Fibroblast of lung (primary cell): Measurements from ENCODE around the gene TBL1X. TPM values are rescaled to one million over a fixed set of nuclear protein-coding genes. Genes with fewer than 3 reads are reported as not detected.

Source experiments
- DNase-seq, 2 donors: peaks; one replicate each; pipeline versions ENCODE4 v3.0.0 to v3.0.0-alpha.2; 2010; ENCODE audit warnings: low read depth in 2 of 2
- H2AFZ ChIP-seq: 2 replicates; pipeline ENCODE4 v1.5.1; 2012; ENCODE audit warnings: low read length, control low read depth, inconsistent platforms
- H3K27ac ChIP-seq: 2 replicates; pipeline ENCODE4 v1.5.1; 2011; ENCODE audit warnings: low read length, control low read depth; ENCODE audit not compliant: insufficient read depth
- H3K27me3 ChIP-seq: 2 replicates; pipeline ENCODE4 v1.5.1; 2011; ENCODE audit warnings: mild to moderate bottlenecking, low read length; ENCODE audit not compliant: control insufficient read depth, insufficient read depth
- H3K36me3 ChIP-seq: 2 replicates; pipeline ENCODE4 v1.5.1; 2011; ENCODE audit warnings: low read length; ENCODE audit not compliant: control insufficient read depth, insufficient read depth
- H3K4me1 ChIP-seq: 2 replicates; pipeline ENCODE4 v1.5.1; 2011; ENCODE audit warnings: low read length; ENCODE audit not compliant: control insufficient read depth, insufficient read depth; ENCODE audit errors: extremely low read depth
- H3K4me2 ChIP-seq: 2 replicates; pipeline ENCODE4 v1.5.1; 2011; ENCODE audit warnings: low read length, control low read depth; ENCODE audit not compliant: insufficient read depth; ENCODE audit errors: extremely low read depth
- H3K4me3 ChIP-seq, 4 experiments: fragments of 200-600 bp in 1 of 4; sonication (generic) in 1 of 4; replicated peaks in 1 of 4; 2 replicates each; pipeline ENCODE4 v1.5.1; 2011 to 2016; ENCODE audit warnings: low read length in 4 of 4, low read depth in 3 of 4, mild to moderate bottlenecking in 3 of 4, control low read depth in 2 of 4, inconsistent platforms in 1 of 4, mixed read lengths in 1 of 4; ENCODE audit not compliant: insufficient read depth in 1 of 4; ENCODE audit errors: control extremely low read depth in 1 of 4
- H3K79me2 ChIP-seq: 2 replicates; pipeline ENCODE4 v1.5.1; 2012; ENCODE audit warnings: mild to moderate bottlenecking, low read length, inconsistent platforms; ENCODE audit not compliant: control insufficient read depth, insufficient read depth
- H3K9ac ChIP-seq: 2 replicates; pipeline ENCODE4 v1.5.1; 2011; ENCODE audit warnings: mild to moderate bottlenecking, low read length, control low read depth; ENCODE audit not compliant: insufficient read depth
- H3K9me3 ChIP-seq: 2 replicates; pipeline ENCODE4 v1.5.1; 2012; ENCODE audit warnings: low read depth, low read length; ENCODE audit not compliant: control insufficient read depth, insufficient read depth
- H4K20me1 ChIP-seq: 2 replicates; pipeline ENCODE4 v1.5.1; 2011; ENCODE audit warnings: low read length; ENCODE audit not compliant: control insufficient read depth, insufficient read depth; ENCODE audit errors: extremely low read depth
- CTCF ChIP-seq, 2 donors: IDR thresholded peaks in 1 of 2; conservative IDR thresholded peaks in 1 of 2; 1 replicate in 1 of 2; 2 replicates in 1 of 2; pipeline ENCODE4 v1.5.1; 2011 to 2012; ENCODE audit warnings: low read length in 2 of 2, control low read depth in 1 of 2, inconsistent platforms in 1 of 2, low read depth in 1 of 2, mild to moderate bottlenecking in 1 of 2
- EZH2 ChIP-seq: IDR thresholded peaks from 2 replicates; pipeline ENCODE4 v1.5.1; 2012; ENCODE audit warnings: low read length, control low read depth, mild to moderate bottlenecking; ENCODE audit errors: missing control alignments
- polyA plus RNA-seq, 2 donors: library from polyadenylated mRNA; depleted of rRNA in 1 of 2; stranded (reverse) in 1 of 2; unstranded in 1 of 2; fragments of >200 nt; gene quantifications; 2 replicates each; pipeline ENCODE4 v1.2.1, GENCODE V29; 2011 to 2012; ENCODE audit warnings: missing spikeins in 1 of 2
- total RNA-seq: library from RNA; depleted of rRNA; stranded (reverse); fragments of >200 nt; gene quantifications from 2 replicates; pipeline ENCODE4 v1.2.1, GENCODE V29; 2014

TBL1X gene
- total and polyA plus RNA-seq, 2 donors (not counting 1 experiment from before 2014, with no cell fraction given), result 25.8 to 29.4 TPM

GRCh38 chrX:9596837-9597236 lies 132.0 kb downstream of the TBL1X start:
- Histone ChIP-seq H3K9me3 (no peaks in the 10 kb centered on the region), H4K20me1 (no peaks in the 10 kb centered on the region), H3K9ac (no peak overlapping the region), H3K4me1 (peaks cover 3% of the 10 kb centered on the region), H2AFZ (no peak overlapping the region), H3K79me2 (no peaks in the 10 kb centered on the region), H3K4me3 (no peak overlapping the region), H3K27me3 (no peaks in the 10 kb centered on the region), H3K36me3 (no peaks in the 10 kb centered on the region), H3K27ac (no peak overlapping the region), H3K4me2 (no peak overlapping the region)
- no peak for DNase-seq
- TF ChIP-seq CTCF (conservative IDR thresholded peaks at IDR 0.05 in 1 of 2, IDR thresholded peaks at IDR 0.05 in 1 of 2; ENCODE audit: low read depth in 1 of 2, low read length in 2 of 2) (no peak), EZH2 (no peak)

GRCh38 chrX:9597361-9598035 lies 132.6 kb downstream of the TBL1X start:
- Histone ChIP-seq H3K27ac (no peak overlapping the region), H4K20me1 (no peaks in the 10 kb centered on the region), H3K36me3 (no peaks in the 10 kb centered on the region), H3K4me1 (peaks cover 3% of the 10 kb centered on the region), H3K27me3 (no peaks in the 10 kb centered on the region), H3K4me3 (no peak overlapping the region), H2AFZ (no peak overlapping the region), H3K9me3 (no peaks in the 10 kb centered on the region), H3K4me2 (no peak overlapping the region), H3K79me2 (no peaks in the 10 kb centered on the region), H3K9ac (no peak overlapping the region)
- no peak for TF ChIP-seq EZH2
- no peak for TF ChIP-seq CTCF (conservative IDR thresholded peaks at IDR 0.05 in 1 of 2, IDR thresholded peaks at IDR 0.05 in 1 of 2; ENCODE audit: low read depth in 1 of 2, low read length in 2 of 2)
- DNase-seq, result no peak

- H3K4me2 ChIP-seq, result no peak overlapping the region
- no peak overlapping the region for H3K27ac ChIP-seq
These were observed 133.5 kb downstream of the TBL1X start for GRCh38 chrX:9598344-9598743.

More at GRCh38 chrX:9598344-9598743, 133.5 kb downstream of the TBL1X start:
- no peaks in the 10 kb centered on the region for H3K27me3 ChIP-seq
- H4K20me1 ChIP-seq, result no peaks in the 10 kb centered on the region
- H3K79me2 ChIP-seq, result no peaks in the 10 kb centered on the region
- no peaks in the 10 kb centered on the region for H3K36me3 ChIP-seq
- no peaks in the 10 kb centered on the region for H3K9me3 ChIP-seq
- TF ChIP-seq CTCF (conservative IDR thresholded peaks at IDR 0.05 in 1 of 2, IDR thresholded peaks at IDR 0.05 in 1 of 2; ENCODE audit: low read depth in 1 of 2, low read length in 2 of 2), result no peak
- no peak for TF ChIP-seq EZH2
- no peak overlapping the region for H3K4me3 ChIP-seq
- DNase-seq, result no peak
- no peak overlapping the region for H2AFZ ChIP-seq
- H3K9ac ChIP-seq, result no peak overlapping the region
- H3K4me1 ChIP-seq, result peaks cover 3% of the 10 kb centered on the region
